GM12865 (cell line): ENCODE data around the gene RFTN1.

Experiments used
- DNase-seq: peaks from one replicate; pipeline ENCODE4 v3.0.0; 2010; ENCODE audit warnings: low read depth
- H3K4me3 ChIP-seq: 2 replicates; pipeline ENCODE4 v1.5.1; 2011; ENCODE audit warnings: mild to moderate bottlenecking, low read depth, low read length, control low read depth
- CTCF ChIP-seq: IDR thresholded peaks from 2 replicates; pipeline ENCODE4 v1.5.1; 2011; ENCODE audit warnings: low read length, control low read depth, low read depth, inconsistent platforms; ENCODE audit not compliant: insufficient read depth; ENCODE audit errors: missing control alignments

RFTN1 gene

DNA sequence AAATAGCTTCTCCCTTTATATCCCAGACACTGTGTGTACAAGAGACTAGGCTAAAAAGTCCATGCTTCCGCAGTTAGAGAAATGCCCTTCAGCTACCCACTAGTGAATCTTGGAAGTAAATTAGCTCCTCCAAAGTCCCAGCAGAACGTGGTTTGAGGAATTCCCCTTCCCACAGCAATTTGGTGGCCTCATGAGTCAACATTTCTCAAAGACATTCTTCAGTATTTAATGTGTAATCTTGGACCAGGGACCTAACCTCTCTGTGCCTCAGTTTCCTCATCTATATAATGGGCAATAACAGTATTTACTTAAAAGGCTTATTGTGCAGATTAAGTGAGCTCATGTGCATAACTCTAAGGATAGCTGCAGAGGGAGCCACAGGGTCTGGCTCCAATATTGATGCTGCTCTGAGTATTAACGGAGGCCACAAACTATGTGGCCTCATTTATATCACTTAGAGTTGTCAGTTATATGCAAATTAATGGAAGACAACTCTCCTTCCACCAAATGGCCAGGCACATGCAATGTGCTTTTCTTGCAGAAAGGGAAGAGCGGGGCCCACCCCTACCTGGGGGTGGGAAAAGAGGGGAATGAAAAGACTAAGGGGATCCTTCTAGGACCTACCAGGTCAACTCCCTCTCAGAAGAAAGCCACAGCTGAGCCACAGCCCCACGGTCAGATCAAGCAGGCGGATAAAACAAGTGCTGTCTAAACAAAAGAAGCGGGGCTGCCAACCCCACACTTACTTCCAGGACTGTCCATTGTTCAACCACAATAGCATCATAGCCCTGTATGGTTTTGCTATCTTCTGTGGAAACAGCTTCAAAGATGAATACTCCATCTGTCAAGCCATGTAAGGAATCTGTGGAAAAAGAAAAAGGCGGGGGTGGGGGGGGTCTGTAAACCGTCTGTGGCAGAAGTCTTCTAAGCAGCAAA, 156.0 kb downstream of the RFTN1 start:
- no peak overlapping the region for H3K4me3 ChIP-seq
- DNase-seq = no peak
- TF ChIP-seq CTCF = no peak

GRCh38 chr3:16355828-16356227, 157.7 kb downstream of the RFTN1 start:
- no peak for TF ChIP-seq CTCF
- H3K4me3 ChIP-seq = no peak overlapping the region
- no peak for DNase-seq

GRCh38 chr3:16354291-16354690, 159.2 kb downstream of the RFTN1 start:
- H3K4me3 ChIP-seq = no peak overlapping the region
- no peak for DNase-seq
- no peak for TF ChIP-seq CTCF

- no peak for TF ChIP-seq CTCF
- H3K4me3 ChIP-seq = no peak overlapping the region
- DNase-seq = no peak
Observed at GRCh38 chr3:16352428-16352827, 161.1 kb downstream of the RFTN1 start.

DNA sequence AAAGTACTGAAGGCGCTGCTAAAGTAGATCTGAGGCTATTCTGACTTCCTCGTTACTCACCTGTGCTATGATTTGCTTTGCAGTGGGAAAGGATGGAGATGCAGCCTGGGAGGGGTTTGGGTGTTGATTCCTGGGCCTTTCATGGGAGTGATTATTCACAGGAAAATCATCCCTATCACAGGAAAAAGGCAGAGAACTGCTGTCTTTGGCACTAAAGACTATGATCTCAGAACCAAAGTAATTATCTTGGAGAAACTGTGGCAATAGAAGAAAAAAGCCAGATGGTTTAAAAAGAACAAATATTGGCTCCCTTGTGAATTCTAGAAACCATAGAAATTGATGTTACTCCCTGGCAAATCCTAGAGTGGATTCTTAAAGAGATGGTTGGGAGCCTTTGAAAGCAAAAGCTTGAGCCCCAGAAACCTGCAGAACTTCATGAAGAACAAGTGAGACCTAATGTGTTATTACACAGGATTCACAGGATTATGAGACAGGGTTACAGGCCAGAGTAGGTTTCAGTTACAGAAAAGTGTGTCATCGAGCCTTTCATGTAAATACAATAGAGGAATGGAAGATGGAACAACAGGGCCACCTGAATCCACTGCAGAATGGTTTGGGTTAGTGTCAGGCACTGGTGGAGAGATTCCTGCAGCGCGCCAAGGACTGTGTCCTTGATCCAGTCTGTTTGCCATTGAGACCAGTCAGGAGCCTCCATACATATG, 162.7 kb downstream of the RFTN1 start:
- DNase-seq = no peak
- no peak for TF ChIP-seq CTCF
- H3K4me3 ChIP-seq = no peak overlapping the region

- no peak for TF ChIP-seq CTCF
- DNase-seq = no peak
- H3K4me3 ChIP-seq = no peak overlapping the region
Observed at GRCh38 chr3:16349986-16350596, 163.4 kb downstream of the RFTN1 start.
